HL-60 (cell line): ENCODE results near the gene IFI44L.

Experiments
- POLR2AphosphoS5 ChIP-seq: IDR thresholded peaks from 2 replicates; pipeline ENCODE4 v1.6.1; 2012; ENCODE audit warnings: low read depth
- TF ChIP-seq, protein P1 (sequence below): IDR thresholded peaks from one replicate; pipeline ENCODE4 v1.5.1; 2011; ENCODE audit warnings: low read length, control low read depth, inconsistent platforms; ENCODE audit not compliant: insufficient read depth

DNA sequence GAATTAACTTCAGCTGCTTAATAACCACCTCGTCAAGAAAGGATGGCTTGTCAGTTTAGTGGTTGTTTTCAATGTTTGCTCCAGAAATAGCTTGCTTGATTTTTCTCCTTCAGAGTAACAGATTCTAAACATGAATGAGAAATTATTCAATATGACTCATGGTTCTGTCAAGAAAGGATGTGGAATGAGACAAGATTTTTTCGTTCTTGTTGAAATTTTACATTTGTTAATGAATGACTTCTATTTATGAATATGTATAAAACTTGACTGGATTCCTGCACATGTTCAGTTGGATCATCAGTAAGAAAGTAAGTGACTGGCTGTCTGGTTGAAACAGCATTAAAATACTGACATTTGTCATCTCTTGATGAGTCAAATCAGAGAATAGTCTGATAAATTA lies 67.7 kb downstream of the IFI44L start:
- no peak for TF ChIP-seq POLR2AphosphoS5
- TF ChIP-seq, protein P1, sequence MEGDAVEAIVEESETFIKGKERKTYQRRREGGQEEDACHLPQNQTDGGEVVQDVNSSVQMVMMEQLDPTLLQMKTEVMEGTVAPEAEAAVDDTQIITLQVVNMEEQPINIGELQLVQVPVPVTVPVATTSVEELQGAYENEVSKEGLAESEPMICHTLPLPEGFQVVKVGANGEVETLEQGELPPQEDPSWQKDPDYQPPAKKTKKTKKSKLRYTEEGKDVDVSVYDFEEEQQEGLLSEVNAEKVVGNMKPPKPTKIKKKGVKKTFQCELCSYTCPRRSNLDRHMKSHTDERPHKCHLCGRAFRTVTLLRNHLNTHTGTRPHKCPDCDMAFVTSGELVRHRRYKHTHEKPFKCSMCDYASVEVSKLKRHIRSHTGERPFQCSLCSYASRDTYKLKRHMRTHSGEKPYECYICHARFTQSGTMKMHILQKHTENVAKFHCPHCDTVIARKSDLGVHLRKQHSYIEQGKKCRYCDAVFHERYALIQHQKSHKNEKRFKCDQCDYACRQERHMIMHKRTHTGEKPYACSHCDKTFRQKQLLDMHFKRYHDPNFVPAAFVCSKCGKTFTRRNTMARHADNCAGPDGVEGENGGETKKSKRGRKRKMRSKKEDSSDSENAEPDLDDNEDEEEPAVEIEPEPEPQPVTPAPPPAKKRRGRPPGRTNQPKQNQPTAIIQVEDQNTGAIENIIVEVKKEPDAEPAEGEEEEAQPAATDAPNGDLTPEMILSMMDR, result no peak
